Hematopoietic multipotent progenitor cell treated with erythropoietin and hydrocortisone succinate and interleukin-3 and kit ligand, for 17 days (in vitro differentiated cells): ENCODE data around the gene SLC37A1.

Experiments
- DNase-seq: peaks from one replicate; pipeline ENCODE4 v3.0.0-alpha.2; 2015; ENCODE audit warnings: low spot score

Gene SLC37A1

GRCh38 chr21:42479582-42479981 lies 34.1 kb upstream of the SLC37A1 start:
- no peak for DNase-seq

GRCh38 chr21:42480736-42481135 lies 32.9 kb upstream of the SLC37A1 start:
- no peak for DNase-seq

GRCh38 chr21:42481169-42481568 lies 32.5 kb upstream of the SLC37A1 start:
- DNase-seq: no peak

GRCh38 chr21:42484966-42485365 lies 28.7 kb upstream of the SLC37A1 start:
- no peak for DNase-seq

- no peak for DNase-seq
These were observed 27.6 kb upstream of the SLC37A1 start for GRCh38 chr21:42486072-42486471.

GRCh38 chr21:42486531-42486930 lies 27.1 kb upstream of the SLC37A1 start:
- DNase-seq: no peak

- DNase-seq: no peak
These were observed 24.6 kb upstream of the SLC37A1 start for GRCh38 chr21:42489006-42489563.

- no peak for DNase-seq
These were observed 23.7 kb upstream of the SLC37A1 start for GRCh38 chr21:42489991-42490390.

- DNase-seq: no peak
These were observed 22.9 kb upstream of the SLC37A1 start for GRCh38 chr21:42490720-42491119.

- no peak for DNase-seq
These were observed 22.3 kb upstream of the SLC37A1 start for GRCh38 chr21:42491328-42491727.

- DNase-seq: no peak
These were observed 21.5 kb upstream of the SLC37A1 start for GRCh38 chr21:42492201-42492600.

GRCh38 chr21:42493109-42494060 lies 20.3 kb upstream of the SLC37A1 start:
- DNase-seq: no peak

GRCh38 chr21:42495027-42495426 lies 18.6 kb upstream of the SLC37A1 start:
- DNase-seq: no peak

GRCh38 chr21:42495765-42496119 lies 17.9 kb upstream of the SLC37A1 start:
- DNase-seq: no peak

- DNase-seq: peak; percentile 99
These were observed 17.4 kb upstream of the SLC37A1 start, which contains the start of gene RSPH1 for GRCh38 chr21:42496120-42496838. Gene RSPH1 (minus strand): TSS chr21:42496224. CDS start chr21:42496186, 38 bp downstream.

- no peak for DNase-seq
These were observed 16.8 kb upstream of the SLC37A1 start for GRCh38 chr21:42496839-42497202.

GRCh38 chr21:42498012-42498411 lies 15.6 kb upstream of the SLC37A1 start:
- DNase-seq: no peak

- DNase-seq: no peak
These were observed 14.1 kb upstream of the SLC37A1 start for GRCh38 chr21:42499444-42500112.

GRCh38 chr21:42500225-42500624 lies 13.4 kb upstream of the SLC37A1 start:
- no peak for DNase-seq

GRCh38 chr21:42500736-42501135 lies 12.9 kb upstream of the SLC37A1 start:
- DNase-seq: no peak

- DNase-seq: no peak
These were observed 9.9 kb upstream of the SLC37A1 start for GRCh38 chr21:42503711-42504110.

GRCh38 chr21:42505090-42505726 lies 8.4 kb upstream of the SLC37A1 start:
- no peak for DNase-seq
